DND-41 (cell line): ENCODE results near the gene AEN.
"Not testable (repeated sequence)": the region's sequence is repeated elsewhere in the genome, so short reads cannot be mapped to it uniquely, and the experiment has no call there.

Experiments used
- ATAC-seq: fragments of 200-7000 bp; cut with Tn5 transposase; 3 replicates; pipeline ENCODE4 v1.9.1; 2021; ENCODE audit warnings: low read depth; ENCODE audit not compliant: insufficient read depth
- DNase-seq: peaks from one replicate; pipeline ENCODE4 v3.0.0-alpha.2; 2020
- H2AFZ ChIP-seq: 2 replicates; pipeline ENCODE4 v1.6.0; 2012; ENCODE audit warnings: low read depth, low read length
- H3K27ac ChIP-seq: 2 replicates; pipeline ENCODE4 v1.5.1; 2012; ENCODE audit warnings: low read length, inconsistent platforms
- H3K27me3 ChIP-seq: fragments of 200-600 bp; sonication (generic); 2 replicates; pipeline ENCODE4 v1.6.0; 2012; ENCODE audit warnings: low read length, mild to moderate bottlenecking, inconsistent platforms; ENCODE audit not compliant: insufficient read depth, poor library complexity
- H3K36me3 ChIP-seq: 2 replicates; pipeline ENCODE4 v1.5.1; 2012; ENCODE audit warnings: low read length, inconsistent platforms; ENCODE audit not compliant: insufficient read depth
- H3K4me1 ChIP-seq: 2 replicates; pipeline ENCODE4 v1.5.1; 2012; ENCODE audit warnings: mild to moderate bottlenecking, low read length; ENCODE audit not compliant: insufficient read depth
- H3K4me2 ChIP-seq: 2 replicates; pipeline ENCODE4 v1.6.0; 2012; ENCODE audit warnings: mild to moderate bottlenecking, moderate library complexity, low read length, inconsistent platforms; ENCODE audit not compliant: insufficient read depth
- H3K4me3 ChIP-seq, 2 experiments: fragments of 200-600 bp in 1 of 2; shearing (Covaris generic) in 1 of 2; 2 replicates each; pipeline ENCODE4 v1.5.1; 2012 to 2016; ENCODE audit warnings: inconsistent platforms in 2 of 2, low read length in 2 of 2, mild to moderate bottlenecking in 2 of 2, low read depth in 1 of 2, moderate library complexity in 1 of 2
- H3K79me2 ChIP-seq: 2 replicates; pipeline ENCODE4 v1.6.0; 2012; ENCODE audit warnings: low read length, inconsistent platforms; ENCODE audit not compliant: insufficient read depth
- H3K9ac ChIP-seq: 2 replicates; pipeline ENCODE4 v1.6.0; 2012; ENCODE audit warnings: low read depth, mild to moderate bottlenecking, inconsistent platforms, low read length, moderate library complexity
- H3K9me3 ChIP-seq: 2 replicates; pipeline ENCODE4 v1.5.1; 2012; ENCODE audit warnings: low read length, moderate library complexity, mild to moderate bottlenecking, inconsistent platforms; ENCODE audit not compliant: insufficient read depth, severe bottlenecking
- H4K20me1 ChIP-seq: 2 replicates; pipeline ENCODE4 v1.6.0; 2012; ENCODE audit warnings: low read length; ENCODE audit not compliant: insufficient read depth
- EZH2 ChIP-seq: IDR thresholded peaks from 3 replicates; pipeline ENCODE4 v1.6.1; 2012; ENCODE audit warnings: borderline replicate concordance, low read depth, mild to moderate bottlenecking, moderate library complexity, low read length, inconsistent platforms; ENCODE audit not compliant: severe bottlenecking
- TF ChIP-seq, protein P1 (sequence below): IDR thresholded peaks from 2 replicates; pipeline ENCODE4 v1.5.1; 2012; ENCODE audit warnings: borderline replicate concordance, low read length, moderate library complexity, mild to moderate bottlenecking; ENCODE audit not compliant: poor library complexity, severe bottlenecking; ENCODE audit errors: extremely low read depth

The AEN gene

DNA sequence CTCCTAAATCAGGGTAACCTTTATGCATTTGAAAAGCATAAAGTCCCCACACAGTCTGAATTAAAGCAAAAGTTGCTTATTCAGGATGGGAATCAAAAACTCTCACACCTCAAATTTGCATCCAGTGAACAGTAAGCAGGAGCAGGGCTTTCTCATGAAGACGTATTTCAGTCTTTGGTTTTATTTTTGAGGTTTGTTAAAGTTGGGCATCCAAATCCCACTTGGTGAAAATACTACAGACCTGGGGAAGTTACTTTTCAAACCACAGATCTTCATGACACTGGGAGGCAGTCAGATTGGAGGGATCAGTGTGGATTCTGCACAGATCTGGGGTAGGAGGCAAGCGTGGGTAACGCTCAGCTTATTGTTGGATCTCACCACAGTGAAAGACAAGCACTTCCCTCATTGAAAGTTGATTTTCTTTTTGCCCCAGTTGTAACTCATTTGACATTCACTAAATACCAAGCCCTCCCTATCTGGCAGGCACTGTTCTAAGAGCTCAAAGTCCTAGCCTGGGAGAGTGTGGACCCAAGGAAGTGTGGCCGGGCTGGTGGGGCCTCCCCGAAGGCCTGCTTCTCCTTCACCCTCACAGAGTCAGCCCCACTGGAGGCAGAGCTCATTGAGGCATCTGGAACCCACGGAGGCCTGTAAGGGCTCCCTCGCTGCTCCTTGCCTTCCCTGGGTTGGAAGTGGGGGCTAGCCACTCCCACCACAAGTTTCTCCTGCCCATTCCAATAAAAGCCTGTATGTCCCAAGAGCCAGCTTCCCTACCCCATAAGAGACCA is 16.9 kb downstream of the AEN start:
- Histone ChIP-seq H3K36me3 (peaks cover 4% of the 10 kb centered on the region), H3K4me3 (peak overlapping the region in 1 of 2 experiments; percentile 64; a peak in 3 of 4 replicates), H3K27ac (peak overlapping the region; percentile 92), H3K4me2 (peak overlapping the region; percentile 92), H3K79me2 (no peaks in the 10 kb centered on the region; the same call in 1 of the 2 replicates), H3K9ac (peak overlapping the region; percentile 60), H3K9me3 (no peaks in the 10 kb centered on the region), H3K27me3 (no peaks in the 10 kb centered on the region), H3K4me1 (peaks cover 72% of the 10 kb centered on the region), H2AFZ (peak overlapping the region; percentile 79), H4K20me1 (no peaks in the 10 kb centered on the region)
- ATAC-seq (no peak), DNase-seq (no peak)
- TF ChIP-seq EZH2: no peak
- TF ChIP-seq, protein P1, sequence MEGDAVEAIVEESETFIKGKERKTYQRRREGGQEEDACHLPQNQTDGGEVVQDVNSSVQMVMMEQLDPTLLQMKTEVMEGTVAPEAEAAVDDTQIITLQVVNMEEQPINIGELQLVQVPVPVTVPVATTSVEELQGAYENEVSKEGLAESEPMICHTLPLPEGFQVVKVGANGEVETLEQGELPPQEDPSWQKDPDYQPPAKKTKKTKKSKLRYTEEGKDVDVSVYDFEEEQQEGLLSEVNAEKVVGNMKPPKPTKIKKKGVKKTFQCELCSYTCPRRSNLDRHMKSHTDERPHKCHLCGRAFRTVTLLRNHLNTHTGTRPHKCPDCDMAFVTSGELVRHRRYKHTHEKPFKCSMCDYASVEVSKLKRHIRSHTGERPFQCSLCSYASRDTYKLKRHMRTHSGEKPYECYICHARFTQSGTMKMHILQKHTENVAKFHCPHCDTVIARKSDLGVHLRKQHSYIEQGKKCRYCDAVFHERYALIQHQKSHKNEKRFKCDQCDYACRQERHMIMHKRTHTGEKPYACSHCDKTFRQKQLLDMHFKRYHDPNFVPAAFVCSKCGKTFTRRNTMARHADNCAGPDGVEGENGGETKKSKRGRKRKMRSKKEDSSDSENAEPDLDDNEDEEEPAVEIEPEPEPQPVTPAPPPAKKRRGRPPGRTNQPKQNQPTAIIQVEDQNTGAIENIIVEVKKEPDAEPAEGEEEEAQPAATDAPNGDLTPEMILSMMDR: no peak

DNA sequence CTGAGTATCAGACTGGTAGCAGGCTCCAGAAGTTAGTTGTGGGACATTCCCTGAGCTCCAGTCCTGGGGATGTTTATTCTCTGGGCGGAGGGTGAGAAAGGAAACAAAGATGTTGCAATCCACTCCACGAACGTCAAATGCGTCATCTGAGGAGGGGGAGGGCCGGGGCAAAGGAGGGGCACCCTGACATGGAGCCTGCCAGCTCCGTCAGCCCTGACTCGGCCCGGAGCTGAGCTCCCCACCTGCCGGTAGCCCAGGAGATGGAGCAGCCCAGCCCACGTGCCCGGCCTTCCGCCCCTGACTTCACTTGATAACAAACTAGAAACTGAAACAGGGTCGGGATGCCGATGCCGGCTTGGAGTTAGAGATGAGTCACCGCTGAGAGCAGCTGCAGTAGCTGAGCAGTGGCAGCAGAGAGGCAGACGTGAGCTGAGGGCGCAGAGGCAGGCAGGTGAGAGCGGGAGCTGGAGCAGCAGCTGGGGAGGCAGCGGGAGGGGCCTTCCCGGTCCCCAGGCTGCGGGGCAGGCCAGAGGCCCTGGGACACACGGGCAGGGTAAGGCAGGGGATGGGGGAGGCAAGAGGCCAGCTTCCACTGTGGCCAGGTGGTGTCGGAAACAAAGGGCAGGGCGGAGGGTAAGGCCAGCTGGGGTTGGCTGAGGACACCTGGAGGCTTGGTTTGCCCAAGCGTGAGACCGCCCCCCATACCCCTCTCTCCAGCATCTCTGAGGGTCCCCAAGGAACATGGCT is 17.7 kb downstream of the AEN start, which contains the start of gene ISG20:
Gene ISG20 (plus strand): TSS at position 391 of the 747 bp plus-strand sequence. CDS start 351 bp downstream, at position 742.
- no peaks in the 10 kb centered on the region for H3K9me3 ChIP-seq
- H3K9ac ChIP-seq: peak within 1 kb of the TSS; percentile 60
- H3K36me3 ChIP-seq: peaks cover 4% of the 10 kb centered on the region
- H3K4me3 ChIP-seq: peak within 1 kb of the TSS; percentile 20 to 64; a peak in 3 of 4 replicates
- H3K27me3 ChIP-seq: no peaks in the 10 kb centered on the region
- H3K4me2 ChIP-seq: peak within 1 kb of the TSS; percentile 92
- H4K20me1 ChIP-seq: no peaks in the 10 kb centered on the region
- peaks cover 65% of the 10 kb centered on the region for H3K4me1 ChIP-seq
- peak within 1 kb of the TSS; percentile 92 for H3K27ac ChIP-seq
- H2AFZ ChIP-seq: peak within 1 kb of the TSS; percentile 79
- ATAC-seq: peak; percentile 89
- no peak for TF ChIP-seq EZH2
- TF ChIP-seq, protein P1: peak; percentile 81
- H3K79me2 ChIP-seq: no peaks in the 10 kb centered on the region; the same call in 1 of the 2 replicates
- peak; percentile 92 for DNase-seq

- TF ChIP-seq, protein P1: no peak
- no peak for TF ChIP-seq EZH2
- DNase-seq (no peak), ATAC-seq (no peak)
- H3K27me3 ChIP-seq: no peaks in the 10 kb centered on the region
- H3K9ac ChIP-seq: no peak overlapping the region
- peaks cover 34% of the 10 kb centered on the region for H3K4me1 ChIP-seq
- no peaks in the 10 kb centered on the region for H3K9me3 ChIP-seq
- H3K4me2 ChIP-seq: no peak overlapping the region
- no peaks in the 10 kb centered on the region for H4K20me1 ChIP-seq
- no peak overlapping the region for H3K27ac ChIP-seq
- no peaks in the 10 kb centered on the region for H3K79me2 ChIP-seq
- H2AFZ ChIP-seq: no peak overlapping the region
- H3K36me3 ChIP-seq: no peaks in the 10 kb centered on the region
- no peak overlapping the region for H3K4me3 ChIP-seq
Observed at GRCh38 chr15:88641959-88642452, 20.9 kb downstream of the AEN start.

DNA sequence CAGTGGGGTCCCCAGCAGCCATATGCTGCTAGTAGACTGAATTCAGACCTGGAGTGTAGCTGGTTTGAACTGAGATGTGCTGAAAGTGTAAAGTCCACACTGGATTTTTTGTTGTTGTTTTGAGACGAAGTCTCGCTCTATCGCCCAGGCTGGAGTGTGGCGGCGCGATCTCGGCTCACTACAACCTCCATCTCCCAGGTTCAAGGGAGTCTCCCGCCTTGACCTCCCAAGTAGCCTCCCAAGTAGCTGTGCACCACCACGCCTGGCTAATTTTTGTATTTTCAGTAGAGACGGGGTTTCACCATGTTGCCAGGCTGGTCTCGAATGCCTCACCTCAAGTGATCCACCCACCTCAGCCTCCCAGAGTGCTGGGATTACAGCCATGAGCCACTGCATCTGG is 21.4 kb downstream of the AEN start:
- DNase-seq, H3K27ac ChIP-seq, ATAC-seq, H3K27me3 ChIP-seq, H3K79me2 ChIP-seq, H3K4me2 ChIP-seq, H3K9me3 ChIP-seq, H3K9ac ChIP-seq, H4K20me1 ChIP-seq, H3K36me3 ChIP-seq, H3K4me3 ChIP-seq, H2AFZ ChIP-seq: not testable (repeated sequence)
- peaks cover 29% of the 10 kb centered on the region for H3K4me1 ChIP-seq
